HG03558 (cell line): ENCODE results near the gene CDCA4.
A peak's percentile ranks its signal among the peaks of the same experiment; 100 is the strongest.

Source experiments
- ATAC-seq: cut with Tn5 transposase; IDR thresholded peaks from one replicate; pipeline ENCODE4 v1.9.1; 2021; ENCODE audit warnings: moderate number of reproducible peaks; ENCODE audit not compliant: unreplicated experiment; ENCODE audit errors: extremely low read depth

Gene CDCA4

DNA sequence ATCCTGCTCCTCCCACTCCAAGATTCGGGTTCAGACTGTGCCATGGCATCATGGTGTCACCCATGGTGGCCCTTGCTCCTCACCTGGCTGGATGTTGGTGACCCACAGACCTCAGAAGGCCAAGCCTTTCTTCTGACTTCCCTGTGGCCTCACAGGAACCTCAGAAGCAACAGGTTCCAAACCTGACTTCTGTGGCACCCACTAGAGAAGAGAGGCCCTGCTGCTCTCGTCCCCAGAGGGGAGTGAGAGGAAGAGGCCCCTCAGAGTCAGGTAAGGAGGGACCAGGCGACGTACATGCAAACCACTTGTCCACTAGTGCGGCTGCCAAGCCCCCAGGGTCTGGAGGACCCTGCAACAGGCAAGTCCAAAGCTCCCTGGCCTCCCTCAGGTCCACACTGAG is 24.9 kb downstream of the CDCA4 start:
- no peak for ATAC-seq

- ATAC-seq: no peak
Observed at GRCh38 chr14:104994978-104995377, 25.9 kb downstream of the CDCA4 start.

DNA sequence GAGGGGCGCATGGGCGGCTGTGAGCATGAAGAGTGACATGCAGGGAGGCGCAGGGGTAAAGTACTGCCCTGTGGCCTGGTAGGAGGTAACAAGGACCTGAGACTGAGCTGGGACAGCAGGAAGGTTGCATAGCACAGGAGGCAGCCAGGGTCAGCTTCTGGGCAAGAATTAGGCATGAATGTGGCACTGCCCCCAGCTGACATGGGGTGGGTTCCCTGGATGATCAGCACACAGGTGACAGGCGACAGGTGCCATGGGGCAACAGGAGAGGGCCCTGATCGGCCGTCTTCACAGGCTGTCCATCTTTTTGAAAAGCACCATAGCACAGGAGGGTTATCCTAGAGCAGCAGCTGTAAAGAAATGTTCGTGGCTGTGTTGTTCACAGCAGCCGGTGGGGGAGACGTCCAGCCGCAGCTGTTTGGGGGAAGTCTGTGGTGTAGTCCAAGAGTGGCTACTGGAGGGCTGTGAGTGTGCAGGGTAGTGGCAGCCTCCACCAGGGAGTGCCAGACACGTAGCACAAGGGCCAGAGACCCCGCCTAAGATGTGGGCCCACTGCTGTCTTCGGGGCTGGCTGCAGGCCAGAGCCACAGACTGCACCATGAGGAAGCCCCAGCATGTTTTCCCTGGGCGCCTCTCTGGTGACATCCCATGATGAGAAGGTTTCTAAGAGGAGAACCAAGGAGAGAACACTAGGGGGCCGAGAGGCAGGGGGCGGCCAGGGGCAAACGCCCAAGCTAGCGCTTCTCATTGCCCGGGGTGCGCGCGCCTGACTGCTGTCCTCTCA is 26.9 kb downstream of the CDCA4 start:
- ATAC-seq: no peak

GRCh38 chr14:104993306-104993705 is 27.6 kb downstream of the CDCA4 start:
- ATAC-seq: no peak

- ATAC-seq: no peak
Observed at GRCh38 chr14:104992501-104992900, 28.4 kb downstream of the CDCA4 start.

DNA sequence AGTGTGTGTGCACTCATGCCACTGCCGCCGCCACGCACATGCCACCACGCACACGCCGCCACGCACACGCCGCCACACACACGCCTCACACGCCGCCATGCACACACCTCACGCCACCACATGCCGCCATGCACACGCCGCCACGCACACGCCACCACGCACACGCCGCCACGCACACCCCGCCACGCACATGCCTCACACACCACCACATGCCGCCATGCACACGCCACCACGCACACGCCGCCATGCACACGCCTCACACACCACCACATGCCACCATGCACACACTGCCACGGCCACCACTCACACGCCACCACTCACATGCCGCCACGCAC is 29.0 kb downstream of the CDCA4 start:
- ATAC-seq: no peak

- ATAC-seq: no peak
Observed at GRCh38 chr14:104989951-104990303, 31.0 kb downstream of the CDCA4 start.

DNA sequence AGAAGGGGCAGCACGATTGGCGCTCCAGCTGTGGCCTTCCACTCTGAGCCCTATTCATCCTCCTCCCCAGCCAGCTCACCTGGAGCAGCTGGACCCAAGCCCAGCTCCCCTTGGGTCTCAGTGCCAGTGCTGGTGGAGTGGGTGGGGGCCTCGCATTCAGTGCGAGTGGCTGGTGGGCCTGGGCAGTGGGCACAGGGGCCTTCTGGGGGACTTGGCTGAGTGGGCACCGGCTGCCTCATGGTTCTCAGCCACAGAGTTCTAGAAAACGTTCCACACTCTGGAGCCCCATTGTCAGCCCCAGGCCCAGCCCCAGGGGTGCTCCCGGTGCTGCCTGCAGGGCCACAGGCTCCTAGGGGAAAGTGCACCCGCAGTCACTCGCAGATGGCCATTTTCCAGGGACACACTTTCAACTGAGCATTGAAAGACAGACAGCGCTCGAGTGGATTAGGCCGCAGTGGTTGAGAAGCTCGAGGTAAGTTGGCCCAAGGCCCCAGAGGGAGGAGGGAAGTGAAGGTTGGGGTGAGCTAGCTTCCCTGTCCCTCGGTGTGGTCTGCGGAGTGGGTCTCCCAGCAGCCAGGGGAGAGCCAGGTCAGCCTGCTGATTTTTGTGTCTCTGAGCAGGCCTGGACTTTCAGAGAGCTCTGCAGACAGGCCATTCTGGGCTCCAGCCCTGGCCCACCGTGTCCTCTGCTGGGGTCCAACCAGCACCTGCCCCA is 31.5 kb downstream of the CDCA4 start:
- ATAC-seq: no peak

- ATAC-seq: no peak
Observed at GRCh38 chr14:104986487-104987164, 34.3 kb downstream of the CDCA4 start.

GRCh38 chr14:104985675-104986486 is 35.0 kb downstream of the CDCA4 start, which contains the start of gene CLBA1:
TSS of gene CLBA1 (plus strand) at chr14:104985788. CDS start at chr14:104986432, 644 bp downstream.
- ATAC-seq: peak; percentile 76

GRCh38 chr14:104984056-104984894 is 36.6 kb downstream of the CDCA4 start:
- no peak for ATAC-seq

GRCh38 chr14:104983231-104983721 is 37.6 kb downstream of the CDCA4 start:
- no peak for ATAC-seq

- no peak for ATAC-seq
Observed at GRCh38 chr14:104982548-104983230, 38.2 kb downstream of the CDCA4 start.

- no peak for ATAC-seq
Observed at GRCh38 chr14:104981699-104982541, 39.0 kb downstream of the CDCA4 start.

GRCh38 chr14:104980611-104981531 is 40.0 kb downstream of the CDCA4 start:
- ATAC-seq: no peak

DNA sequence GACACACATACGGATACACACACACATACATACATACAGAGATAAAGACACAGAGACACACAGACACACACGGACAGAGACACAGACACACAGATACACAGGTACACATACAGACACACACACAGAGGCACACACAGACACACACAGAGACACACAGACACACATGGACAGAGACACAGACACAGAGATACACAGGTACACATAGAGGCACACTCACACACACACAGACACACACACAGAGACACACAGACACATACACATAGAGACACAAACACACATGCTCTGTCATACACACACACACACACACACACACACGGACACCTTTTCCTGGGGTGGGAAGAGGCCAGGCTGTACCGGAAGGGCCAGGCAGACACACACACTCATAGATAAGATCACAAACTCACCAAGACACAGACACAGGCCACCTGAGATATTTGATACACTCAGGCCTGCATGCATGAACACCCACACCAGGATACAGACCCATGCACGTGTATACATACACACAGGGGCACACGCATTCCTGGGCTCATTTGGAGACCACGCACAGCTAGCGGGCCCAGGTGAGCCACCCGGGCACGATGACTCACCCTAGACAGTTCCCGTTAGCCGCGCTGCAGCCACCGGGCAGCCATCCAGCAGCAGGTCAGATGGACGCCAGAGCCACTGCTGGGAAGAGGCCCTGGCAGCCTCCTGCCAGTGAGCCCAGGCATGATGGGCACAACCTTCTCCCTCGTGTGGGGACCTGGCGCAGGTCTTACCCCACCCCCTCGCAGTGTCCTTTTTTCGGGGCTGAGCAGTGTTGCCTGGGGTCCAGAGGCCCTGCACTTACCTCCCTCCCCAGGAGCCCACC is 40.9 kb downstream of the CDCA4 start:
- no peak for ATAC-seq
